AG09309 (cell line): Measurements from ENCODE around the gene NOS1AP.

Experiments
- DNase-seq: peaks from one replicate; pipeline ENCODE4 v3.0.0-alpha.2; 2010; ENCODE audit warnings: low read depth
- H3K4me3 ChIP-seq: 2 replicates; pipeline ENCODE4 v1.5.1; 2011; ENCODE audit warnings: mild to moderate bottlenecking, low read depth, low read length, moderate library complexity; ENCODE audit not compliant: control insufficient read depth
- TF ChIP-seq, protein P1 (sequence below): IDR thresholded peaks from 2 replicates; pipeline ENCODE4 v1.5.1; 2011; ENCODE audit warnings: mild to moderate bottlenecking, low read depth, low read length, inconsistent platforms; ENCODE audit not compliant: insufficient read depth, control insufficient read depth; ENCODE audit errors: missing control alignments

The NOS1AP gene

DNA sequence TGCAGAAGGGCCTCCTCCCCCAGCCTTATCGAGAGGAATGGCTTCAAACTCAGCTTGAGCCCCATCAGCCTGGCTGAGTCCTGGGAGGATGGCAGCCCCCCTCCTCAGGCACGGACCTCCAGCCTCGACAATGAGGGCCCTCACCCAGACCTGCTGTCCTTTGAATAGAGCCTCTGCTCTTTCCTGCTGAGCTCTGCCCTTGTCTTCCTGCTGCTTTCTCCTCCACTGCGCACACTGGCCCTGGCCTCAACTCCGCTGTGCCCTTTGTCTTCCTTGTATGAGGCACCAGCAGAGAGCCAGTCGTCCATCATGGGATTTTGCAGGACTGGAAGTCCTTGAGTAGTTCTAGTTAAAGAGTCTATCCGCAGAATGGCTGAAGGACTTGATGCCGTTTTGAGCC is 314.0 kb downstream of the NOS1AP start:
- TF ChIP-seq, protein P1, sequence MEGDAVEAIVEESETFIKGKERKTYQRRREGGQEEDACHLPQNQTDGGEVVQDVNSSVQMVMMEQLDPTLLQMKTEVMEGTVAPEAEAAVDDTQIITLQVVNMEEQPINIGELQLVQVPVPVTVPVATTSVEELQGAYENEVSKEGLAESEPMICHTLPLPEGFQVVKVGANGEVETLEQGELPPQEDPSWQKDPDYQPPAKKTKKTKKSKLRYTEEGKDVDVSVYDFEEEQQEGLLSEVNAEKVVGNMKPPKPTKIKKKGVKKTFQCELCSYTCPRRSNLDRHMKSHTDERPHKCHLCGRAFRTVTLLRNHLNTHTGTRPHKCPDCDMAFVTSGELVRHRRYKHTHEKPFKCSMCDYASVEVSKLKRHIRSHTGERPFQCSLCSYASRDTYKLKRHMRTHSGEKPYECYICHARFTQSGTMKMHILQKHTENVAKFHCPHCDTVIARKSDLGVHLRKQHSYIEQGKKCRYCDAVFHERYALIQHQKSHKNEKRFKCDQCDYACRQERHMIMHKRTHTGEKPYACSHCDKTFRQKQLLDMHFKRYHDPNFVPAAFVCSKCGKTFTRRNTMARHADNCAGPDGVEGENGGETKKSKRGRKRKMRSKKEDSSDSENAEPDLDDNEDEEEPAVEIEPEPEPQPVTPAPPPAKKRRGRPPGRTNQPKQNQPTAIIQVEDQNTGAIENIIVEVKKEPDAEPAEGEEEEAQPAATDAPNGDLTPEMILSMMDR, result no peak
- no peak overlapping the region for H3K4me3 ChIP-seq
- DNase-seq, result no peak

DNA sequence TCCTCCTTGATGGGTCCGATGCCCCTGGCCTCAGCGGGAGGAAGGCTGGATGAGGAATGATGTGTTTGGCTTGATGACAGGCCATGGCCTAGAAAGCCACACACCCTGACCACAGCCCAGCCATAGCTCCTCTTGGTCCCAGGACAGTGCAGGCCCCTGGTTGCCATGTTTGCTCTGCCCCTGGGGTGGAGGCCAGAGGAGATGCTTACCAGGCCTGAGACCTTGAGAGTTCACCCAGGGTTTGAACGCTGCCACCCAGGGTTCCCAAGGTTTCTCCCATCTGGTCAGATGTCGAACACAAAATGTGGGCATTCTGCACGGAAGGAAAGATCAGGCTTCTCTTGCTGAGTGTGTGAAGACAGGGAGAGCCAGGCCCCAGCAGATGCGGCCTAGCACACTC is 314.6 kb downstream of the NOS1AP start:
- TF ChIP-seq, protein P1, result no peak
- no peak overlapping the region for H3K4me3 ChIP-seq
- DNase-seq, result no peak

DNA sequence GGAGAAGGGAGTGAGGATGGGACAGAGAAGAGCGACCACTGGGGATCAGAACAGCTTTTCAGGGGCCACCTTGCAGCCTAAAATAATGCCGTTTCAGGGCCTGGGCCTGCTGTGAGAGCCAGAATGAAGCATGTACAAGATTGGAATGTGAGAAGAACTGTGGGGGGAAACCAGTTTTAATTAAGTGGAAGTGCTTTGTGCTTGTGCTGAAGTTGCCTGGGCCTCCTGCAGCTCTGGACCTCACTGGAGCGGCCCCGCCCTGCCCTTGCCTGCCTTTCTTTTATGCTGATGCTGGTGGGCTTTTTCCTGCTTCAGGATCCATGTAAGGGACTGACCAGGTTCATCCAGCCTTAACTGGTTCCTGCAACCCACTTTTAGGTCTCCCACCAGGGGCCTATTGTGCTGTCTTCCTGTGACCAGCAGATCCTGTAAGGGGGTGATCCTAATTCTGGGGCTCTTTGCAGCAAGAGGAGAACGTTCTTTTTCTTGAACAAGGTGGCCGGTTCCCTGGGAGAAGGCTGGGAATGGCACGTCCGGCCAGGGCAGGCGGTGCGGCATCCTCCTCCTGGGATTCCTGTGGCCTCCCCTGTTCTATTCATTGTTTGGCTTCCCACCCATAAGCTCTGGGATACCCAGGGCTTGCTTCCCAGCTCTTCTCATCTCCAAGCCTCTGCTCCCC is 315.2 kb downstream of the NOS1AP start:
- TF ChIP-seq, protein P1, result no peak
- no peak for DNase-seq
- no peak overlapping the region for H3K4me3 ChIP-seq

DNA sequence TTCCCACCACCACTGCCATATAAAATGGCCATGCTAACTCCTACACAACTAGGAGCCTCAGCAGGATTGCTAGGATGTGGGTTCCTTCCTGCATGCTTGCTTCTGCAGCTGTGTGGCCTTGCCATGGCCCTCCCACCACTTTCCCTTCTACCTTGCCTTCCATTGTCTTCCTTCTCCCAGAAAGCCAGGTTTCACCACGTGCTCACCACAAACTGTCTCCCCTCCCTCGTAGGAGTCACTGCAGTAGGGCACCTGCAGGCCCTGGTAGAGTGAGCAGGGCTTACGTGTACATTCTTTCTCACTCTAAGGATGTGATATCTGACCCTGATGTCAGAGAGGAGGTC is 315.8 kb downstream of the NOS1AP start:
- no peak for DNase-seq
- TF ChIP-seq, protein P1, result no peak
- H3K4me3 ChIP-seq, result no peak overlapping the region

DNA sequence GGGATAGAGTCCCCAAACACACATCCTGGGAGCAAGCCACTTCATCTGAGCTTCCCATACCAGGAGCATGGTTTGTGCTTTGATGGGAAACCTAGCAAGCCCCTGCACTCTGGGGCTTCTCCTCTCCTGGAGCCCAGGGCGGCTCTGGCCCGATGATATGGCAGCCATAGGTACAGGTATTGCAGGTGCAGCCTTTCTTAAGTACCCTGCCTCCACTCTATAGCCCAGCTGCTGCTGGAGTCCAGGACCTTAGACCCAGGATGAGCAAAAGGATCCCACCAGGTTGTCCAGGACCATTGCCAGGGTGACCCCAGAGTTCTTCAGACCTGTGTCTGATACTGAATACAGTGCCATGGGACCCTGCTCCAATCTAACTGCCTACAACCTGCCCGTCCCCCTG is 316.2 kb downstream of the NOS1AP start:
- TF ChIP-seq, protein P1, result no peak

DNA sequence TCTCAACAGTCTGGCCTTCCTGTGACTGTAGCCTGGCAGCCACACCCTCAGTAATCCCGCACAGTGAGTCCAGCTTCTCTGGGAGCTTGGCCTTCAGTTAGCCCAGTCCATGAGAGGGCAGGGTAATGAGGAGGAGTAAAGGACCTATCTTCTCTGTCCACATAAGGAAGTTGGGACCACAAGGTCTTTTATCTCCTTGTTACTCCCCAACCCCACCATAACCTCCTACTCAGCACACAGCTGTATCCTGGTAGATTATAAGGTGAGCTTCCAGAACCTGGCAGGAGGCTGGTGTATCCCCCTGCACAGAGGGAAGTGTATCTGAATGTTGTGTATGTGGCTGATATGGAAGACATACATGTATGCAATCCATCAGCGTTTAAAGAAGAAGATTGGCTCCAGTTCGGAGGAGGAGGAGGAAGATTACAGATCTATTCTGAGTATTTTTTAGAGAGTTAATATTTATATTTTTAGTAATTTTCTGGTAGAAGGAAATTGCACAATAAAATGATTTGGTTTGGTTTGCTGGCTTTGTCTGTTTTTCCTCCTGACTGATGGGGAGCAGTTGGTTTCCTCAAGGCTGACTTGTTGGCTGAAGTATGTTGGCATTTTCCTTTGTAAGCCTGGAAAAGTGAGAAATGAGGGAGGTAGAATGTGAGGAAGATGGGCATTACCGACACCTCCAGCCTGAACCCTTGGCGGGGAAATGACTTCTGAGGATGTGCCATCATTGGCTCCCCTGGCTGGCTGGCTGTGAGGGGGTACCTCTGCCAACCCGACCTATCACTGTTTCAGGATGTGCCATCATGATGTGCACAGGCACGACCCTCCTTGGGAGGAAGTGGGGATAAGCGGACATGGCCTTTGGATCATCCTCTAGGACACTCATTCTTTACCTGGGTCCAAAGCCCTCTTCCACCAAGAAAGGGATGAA is 317.1 kb downstream of the NOS1AP start:
- TF ChIP-seq, protein P1, result no peak
- no peak for DNase-seq
- H3K4me3 ChIP-seq, result no peak overlapping the region

More for the DNA sequence above, 316.2 kb downstream of the NOS1AP start:
- no peak for DNase-seq
- H3K4me3 ChIP-seq, result no peak overlapping the region
